HG03558 (cell line): ENCODE results near the gene EIF5A2.
A peak's percentile ranks its signal among the peaks of the same experiment; 100 is the strongest.
"Not testable (repeated sequence)": the region's sequence is repeated elsewhere in the genome, so short reads cannot be mapped to it uniquely, and the experiment has no call there.

Experiments used
- ATAC-seq: cut with Tn5 transposase; IDR thresholded peaks from one replicate; pipeline ENCODE4 v1.9.1; 2021; ENCODE audit warnings: moderate number of reproducible peaks; ENCODE audit not compliant: unreplicated experiment; ENCODE audit errors: extremely low read depth

The EIF5A2 gene

GRCh38 chr3:170897978-170898377 is 10.5 kb downstream of the EIF5A2 start:
- no peak for ATAC-seq

GRCh38 chr3:170897199-170897598 is 11.2 kb downstream of the EIF5A2 start:
- not testable (repeated sequence) for ATAC-seq

GRCh38 chr3:170896781-170897180 is 11.7 kb downstream of the EIF5A2 start:
- no peak for ATAC-seq

GRCh38 chr3:170896333-170896732 is 12.1 kb downstream of the EIF5A2 start:
- not testable (repeated sequence) for ATAC-seq

- no peak for ATAC-seq
Measured at GRCh38 chr3:170893895-170894294, 14.5 kb downstream of the EIF5A2 start.

- ATAC-seq = no peak
Measured at GRCh38 chr3:170889630-170890029, 18.8 kb downstream of the EIF5A2 start.

GRCh38 chr3:170889132-170889531 is 19.3 kb downstream of the EIF5A2 start:
- ATAC-seq = no peak

- not testable (repeated sequence) for ATAC-seq
Measured at GRCh38 chr3:170884109-170884930, 24.1 kb downstream of the EIF5A2 start.

- not testable (repeated sequence) for ATAC-seq
Measured at GRCh38 chr3:170878688-170879087, 29.7 kb downstream of the EIF5A2 start.

- ATAC-seq = not testable (repeated sequence)
Measured at GRCh38 chr3:170877311-170877710, 31.1 kb downstream of the EIF5A2 start.

GRCh38 chr3:170876537-170876936 is 31.9 kb downstream of the EIF5A2 start:
- no peak for ATAC-seq

- peak; percentile 92 for ATAC-seq
Measured at GRCh38 chr3:170869645-170870593, 38.5 kb downstream of the EIF5A2 start, which contains the start of gene RPL22L1. RPL22L1 (minus strand) TSS chr3:170870195; CDS start chr3:170870167, 28 bp downstream.

- no peak for ATAC-seq
Measured at GRCh38 chr3:170869239-170869590, 39.2 kb downstream of the EIF5A2 start.

GRCh38 chr3:170868577-170869238 is 39.7 kb downstream of the EIF5A2 start:
- no peak for ATAC-seq

- no peak for ATAC-seq
Measured at GRCh38 chr3:170867143-170867937, 41.1 kb downstream of the EIF5A2 start.

- no peak for ATAC-seq
Measured at GRCh38 chr3:170866499-170866898, 41.9 kb downstream of the EIF5A2 start.

- no peak for ATAC-seq
Measured at GRCh38 chr3:170865209-170866094, 43.0 kb downstream of the EIF5A2 start.

- ATAC-seq = no peak
Measured at GRCh38 chr3:170864525-170865208, 43.8 kb downstream of the EIF5A2 start.
